HG03439 (cell line): ENCODE results near the gene APCDD1.
A peak's percentile ranks its signal among the peaks of the same experiment; 100 is the strongest.
"Not testable (repeated sequence)": the region's sequence is repeated elsewhere in the genome, so short reads cannot be mapped to it uniquely, and the experiment has no call there.

ENCODE experiments used
- ATAC-seq: cut with Tn5 transposase; IDR thresholded peaks from one replicate; pipeline ENCODE4 v1.9.1; 2021; ENCODE audit warnings: mild to moderate bottlenecking, moderate library complexity; ENCODE audit not compliant: unreplicated experiment

The APCDD1 gene

GRCh38 chr18:10487154-10487553 lies 32.7 kb downstream of the APCDD1 start:
- ATAC-seq: no peak

DNA sequence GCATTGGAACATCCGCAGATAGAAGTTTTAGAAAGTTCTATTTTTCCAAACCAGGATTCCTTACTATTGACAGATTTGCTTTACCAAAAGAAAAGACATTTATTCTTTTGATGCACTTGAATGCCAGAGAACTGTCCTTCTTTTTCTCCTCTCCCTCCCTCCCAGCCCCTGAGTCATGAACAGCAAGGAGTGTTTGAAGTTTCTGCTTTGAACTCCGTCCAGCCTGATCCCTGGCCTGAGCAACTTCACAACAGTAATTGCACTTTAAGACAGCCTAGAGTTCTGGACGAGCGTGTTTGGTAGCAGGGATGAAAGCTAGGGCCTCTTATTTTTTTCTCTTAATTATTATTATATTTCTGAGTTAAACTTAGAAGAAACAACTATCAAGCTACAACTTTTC lies 33.6 kb downstream of the APCDD1 start:
- ATAC-seq: no peak

DNA sequence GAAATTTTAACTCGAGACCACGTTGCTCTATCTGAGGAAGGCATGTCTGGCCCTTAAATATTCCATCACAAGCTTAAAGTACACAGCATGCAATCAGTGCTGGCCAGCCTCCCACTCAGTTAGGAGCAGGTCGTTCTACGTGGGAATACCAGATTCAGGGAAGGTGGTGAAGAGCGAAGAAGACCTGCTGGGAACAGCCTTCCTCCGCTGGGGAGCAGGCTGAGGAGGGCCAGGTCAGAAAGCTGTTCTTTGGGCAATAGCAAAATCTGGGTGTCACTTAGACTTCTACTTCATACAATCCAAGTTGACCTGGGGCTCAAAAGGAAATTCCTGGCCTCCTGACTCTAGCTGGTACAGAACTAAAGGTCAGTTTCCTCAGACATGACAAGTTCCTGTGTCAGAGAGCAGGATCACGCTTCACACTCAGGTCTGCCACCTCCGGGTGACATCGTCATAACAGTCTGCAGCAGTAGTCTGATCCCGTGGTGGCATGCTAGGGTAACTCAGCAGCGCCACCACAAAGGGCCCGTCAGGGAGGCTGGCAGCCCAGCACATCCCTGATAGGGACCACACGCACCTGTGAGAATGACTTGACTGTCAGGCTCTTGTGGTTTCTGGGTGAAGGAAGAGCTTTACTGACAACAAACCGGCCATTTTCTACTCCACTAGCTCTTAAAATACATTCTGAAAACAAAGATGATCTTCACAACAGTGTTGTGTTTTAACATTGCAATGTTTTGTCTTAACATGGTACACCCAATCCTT lies 36.1 kb downstream of the APCDD1 start:
- ATAC-seq: peak; percentile 84

- ATAC-seq: no peak
These were observed 41.5 kb downstream of the APCDD1 start for GRCh38 chr18:10495936-10496335.

DNA sequence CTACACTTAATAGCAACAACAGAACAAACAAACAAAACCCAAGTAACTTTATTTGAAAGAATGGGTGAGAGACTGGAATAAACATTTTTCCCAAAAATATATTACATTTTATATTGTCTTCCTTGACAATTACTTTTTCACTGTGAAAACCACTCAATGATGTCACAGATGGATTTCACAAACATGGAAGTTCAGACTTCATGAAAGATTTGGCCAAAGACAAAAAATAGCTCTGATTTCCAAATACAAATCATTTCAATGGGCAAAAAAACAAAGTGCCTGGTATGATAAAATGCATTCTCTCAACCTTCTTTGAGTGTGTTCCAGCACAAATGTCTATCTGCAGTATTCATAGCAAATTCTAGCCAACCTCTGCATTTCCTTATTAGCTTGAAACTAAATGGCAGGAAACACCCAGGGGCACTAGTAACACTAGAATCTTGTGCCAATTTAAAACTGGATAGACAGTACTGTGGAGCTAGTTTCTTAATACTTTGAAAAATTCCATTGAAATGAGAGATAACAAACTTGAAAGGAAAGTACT lies 42.8 kb downstream of the APCDD1 start:
- no peak for ATAC-seq

DNA sequence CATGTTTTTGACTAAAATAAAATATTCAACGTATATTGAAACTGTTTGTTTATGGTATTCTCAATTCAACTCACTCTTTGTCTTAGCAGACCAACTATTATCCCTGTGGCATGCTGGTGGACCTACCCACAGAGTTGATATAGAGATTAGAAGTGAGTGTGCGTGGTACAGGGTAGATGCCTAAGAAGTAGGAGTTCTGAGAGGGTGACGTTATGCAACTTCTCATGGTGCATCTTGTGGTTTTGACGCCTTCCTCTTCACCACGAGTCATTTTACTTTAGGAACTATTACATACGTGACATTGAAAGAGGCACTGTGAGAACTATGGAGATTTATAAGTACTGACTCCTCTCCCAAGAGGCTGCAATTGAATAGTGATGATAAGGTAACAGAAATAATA lies 44.8 kb downstream of the APCDD1 start:
- ATAC-seq: no peak

- ATAC-seq: no peak
These were observed 45.6 kb downstream of the APCDD1 start for GRCh38 chr18:10500038-10500437.

DNA sequence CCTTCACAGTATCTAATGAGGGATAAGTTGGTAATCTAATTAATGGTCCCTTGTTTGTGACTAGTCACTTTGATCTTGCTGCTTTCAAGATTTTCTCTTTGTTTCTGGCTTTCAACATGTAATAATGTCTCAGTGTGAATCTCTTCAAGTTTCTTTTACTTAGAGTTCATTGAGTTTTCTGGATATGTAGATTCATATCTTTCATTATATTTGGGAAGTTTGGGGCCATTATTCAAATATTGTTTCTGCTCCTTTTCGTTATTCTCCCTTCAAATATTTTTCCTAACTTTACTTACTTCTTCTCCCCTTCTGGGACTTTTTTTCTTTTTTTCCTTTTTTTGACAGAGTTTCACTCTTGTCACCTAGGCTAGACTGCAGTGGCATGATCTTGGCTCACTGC lies 50.3 kb downstream of the APCDD1 start:
- no peak for ATAC-seq

DNA sequence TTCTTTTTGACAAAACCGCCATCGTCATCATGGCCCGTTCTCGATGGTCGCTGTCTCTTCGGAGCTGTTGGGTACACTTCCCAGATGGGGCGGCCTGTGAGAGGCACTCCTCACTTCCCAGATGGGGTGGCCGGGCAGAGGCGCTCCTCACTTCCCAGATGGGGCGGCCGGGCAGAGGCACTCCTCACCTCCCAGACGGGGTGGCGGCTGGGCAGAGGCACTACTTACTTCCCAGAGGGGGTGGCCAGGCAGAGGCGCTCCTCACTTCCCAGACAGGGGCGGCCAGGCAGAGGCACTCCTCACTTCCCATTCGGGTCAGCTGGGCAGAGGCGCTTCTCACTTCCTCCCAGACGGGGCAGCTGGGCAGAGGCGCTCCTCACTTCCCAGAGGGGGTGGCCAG lies 51.5 kb downstream of the APCDD1 start:
- not testable (repeated sequence) for ATAC-seq

- no peak for ATAC-seq
These were observed 54.2 kb downstream of the APCDD1 start for GRCh38 chr18:10508591-10508990.

GRCh38 chr18:10511236-10511635 lies 56.8 kb downstream of the APCDD1 start:
- no peak for ATAC-seq

- no peak for ATAC-seq
These were observed 59.6 kb downstream of the APCDD1 start for GRCh38 chr18:10514082-10514481.

GRCh38 chr18:10514601-10515000 lies 60.2 kb downstream of the APCDD1 start:
- no peak for ATAC-seq

- ATAC-seq: no peak
These were observed 61.0 kb downstream of the APCDD1 start for GRCh38 chr18:10515456-10515855.

- ATAC-seq: no peak
These were observed 61.6 kb downstream of the APCDD1 start for GRCh38 chr18:10516078-10516477.

DNA sequence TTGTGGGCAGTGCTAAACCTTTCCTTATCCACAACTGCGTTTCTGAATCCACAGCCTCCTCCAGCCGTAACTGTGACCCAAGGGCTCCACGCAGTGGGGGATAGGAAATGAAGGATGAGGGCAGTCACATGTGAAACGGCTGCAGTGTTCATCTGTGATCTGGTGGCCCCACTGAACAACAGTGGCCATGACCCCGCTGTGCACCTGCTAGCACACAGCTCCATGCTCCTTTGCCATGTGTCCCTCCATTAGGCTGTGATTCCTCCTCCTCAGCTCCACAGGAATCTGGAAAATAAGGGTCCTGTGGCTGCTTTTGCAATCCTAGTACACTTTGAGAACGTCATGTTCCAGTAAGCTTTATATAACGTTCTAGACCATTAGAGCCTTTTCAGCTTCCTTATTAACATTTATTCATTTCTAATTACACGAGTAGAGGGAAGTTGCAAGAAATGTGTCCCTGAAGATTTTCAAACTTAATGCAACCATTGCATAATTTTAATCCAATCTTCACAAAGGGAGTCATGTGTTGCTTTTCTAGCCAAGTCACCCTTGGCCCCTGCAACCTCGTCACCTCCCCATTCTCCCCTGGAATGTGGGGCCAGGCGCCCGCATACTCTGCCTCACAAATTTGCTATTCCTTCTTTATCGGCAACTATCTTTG lies 64.3 kb downstream of the APCDD1 start:
- ATAC-seq: no peak

DNA sequence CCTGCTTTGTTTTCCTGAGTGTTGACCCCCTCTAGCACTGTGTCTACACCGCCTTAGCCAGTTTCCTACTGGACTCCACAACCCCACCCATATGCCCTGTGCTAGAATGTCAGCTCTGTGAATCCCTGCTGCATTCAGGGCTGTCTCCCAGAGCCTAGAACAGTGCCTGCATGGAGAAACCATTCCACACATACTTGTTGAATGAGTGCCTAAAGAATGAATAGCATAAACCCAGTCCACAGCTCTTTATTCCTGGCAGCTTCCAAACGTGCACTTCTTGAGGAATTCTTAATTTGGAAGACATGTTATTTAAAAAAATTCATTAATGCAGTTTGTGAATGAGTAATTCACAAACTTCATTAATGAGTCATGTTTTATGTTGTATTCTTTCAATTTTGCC lies 64.9 kb downstream of the APCDD1 start:
- no peak for ATAC-seq

GRCh38 chr18:10519999-10520935 lies 65.8 kb downstream of the APCDD1 start:
- no peak for ATAC-seq

GRCh38 chr18:10521566-10521965 lies 67.1 kb downstream of the APCDD1 start:
- no peak for ATAC-seq

- ATAC-seq: no peak
These were observed 68.1 kb downstream of the APCDD1 start for GRCh38 chr18:10522574-10522973.

DNA sequence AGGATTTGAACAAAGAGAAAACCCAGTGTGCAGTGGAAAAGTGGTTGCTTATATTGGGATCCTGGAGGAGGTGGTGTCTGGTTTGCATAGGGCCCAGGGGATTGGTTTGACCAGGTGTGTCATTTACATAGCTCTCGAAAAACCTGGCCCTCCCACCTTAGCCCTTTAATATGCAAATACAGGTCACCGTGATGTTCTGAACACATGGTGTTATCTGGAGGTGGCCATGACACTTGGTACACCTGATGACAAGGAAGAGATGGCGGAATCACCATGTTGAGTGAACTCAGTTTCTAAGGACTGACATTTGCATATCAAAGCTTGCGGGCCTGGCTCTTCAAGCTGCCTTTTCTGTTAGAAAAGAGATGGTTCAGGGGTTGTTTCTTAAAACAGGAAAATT lies 69.1 kb downstream of the APCDD1 start:
- no peak for ATAC-seq
